GM23338 (cell line): Measurements from ENCODE around the gene IQCM. TPM values are rescaled to one million over a fixed set of nuclear protein-coding genes. Genes with fewer than 3 reads are reported as not detected.

Experiments
- ATAC-seq: fragments of 200-7000 bp; cut with Tn5 transposase; 3 replicates; pipeline ENCODE4 v1.9.1; 2020
- DNase-seq: peaks from one replicate; pipeline ENCODE4 v3.0.0-alpha.2; 2015; ENCODE audit warnings: low spot score
- H2AFZ ChIP-seq: fragments of 200-600 bp; sonication (generic); 2 replicates; pipeline ENCODE4 v1.8.0; 2016; ENCODE audit warnings: antibody characterized with exemption, mild to moderate bottlenecking, moderate library complexity
- H3F3A ChIP-seq: fragments of 200-600 bp; sonication (generic); replicated peaks from 2 replicates; pipeline ENCODE4 v1.8.0; 2017; ENCODE audit warnings: antibody characterized with exemption, mixed run types, low read depth
- H3K27ac ChIP-seq: fragments of 200-600 bp; sonication (generic); 2 replicates; pipeline ENCODE4 v1.6.1; 2016; ENCODE audit warnings: low read depth
- H3K27me3 ChIP-seq: fragments of 200-600 bp; sonication (generic); 2 replicates; pipeline ENCODE4 v1.8.0; 2016; ENCODE audit warnings: mild to moderate bottlenecking, mixed run types, moderate library complexity; ENCODE audit not compliant: insufficient read depth
- H3K36me3 ChIP-seq: fragments of 200-600 bp; sonication (generic); 2 replicates; pipeline ENCODE4 v1.8.0; 2016; ENCODE audit warnings: mild to moderate bottlenecking; ENCODE audit not compliant: insufficient read depth
- H3K4me1 ChIP-seq: fragments of 200-600 bp; sonication (generic); 2 replicates; pipeline ENCODE4 v1.8.0; 2016; ENCODE audit warnings: mild to moderate bottlenecking, moderate library complexity; ENCODE audit not compliant: insufficient read depth
- H3K4me2 ChIP-seq: fragments of 200-600 bp; sonication (generic); 2 replicates; pipeline ENCODE4 v1.7.1; 2017; ENCODE audit warnings: mixed run types
- H3K4me3 ChIP-seq: fragments of 200-600 bp; sonication (generic); 2 replicates; pipeline ENCODE4 v1.6.1; 2016; ENCODE audit warnings: mixed run types
- H3K79me2 ChIP-seq: fragments of 200-600 bp; sonication (generic); replicated peaks from 2 replicates; pipeline ENCODE4 v1.8.0; 2017; ENCODE audit warnings: mild to moderate bottlenecking; ENCODE audit not compliant: insufficient read depth
- H3K9me2 ChIP-seq: fragments of 200-600 bp; sonication (generic); 2 replicates; pipeline ENCODE4 v1.8.0; 2017; ENCODE audit not compliant: insufficient read depth
- H4K20me1 ChIP-seq: fragments of 200-600 bp; sonication (generic); replicated peaks from 2 replicates; pipeline ENCODE4 v1.8.0; 2017; ENCODE audit warnings: mild to moderate bottlenecking; ENCODE audit not compliant: insufficient read depth
- H3K27ac Mint-ChIP-seq: 2 replicates; pipeline ENCODE4 v1.8.0; 2020; ENCODE audit warnings: inconsistent platforms, mild to moderate bottlenecking, moderate library complexity, mixed read lengths
- H3K27me3 Mint-ChIP-seq: 3 replicates; pipeline ENCODE4 v1.8.0; 2022; ENCODE audit warnings: low read depth, mild to moderate bottlenecking, moderate library complexity, mixed read lengths, inconsistent platforms; ENCODE audit not compliant: insufficient read depth, poor library complexity
- H3K36me3 Mint-ChIP-seq: 3 replicates; pipeline ENCODE4 v1.8.0; 2021; ENCODE audit warnings: low read depth, mild to moderate bottlenecking, inconsistent platforms, moderate library complexity, mixed read lengths
- H3K4me1 Mint-ChIP-seq: 3 replicates; pipeline ENCODE4 v1.8.0; 2020; ENCODE audit warnings: mild to moderate bottlenecking, inconsistent platforms, mixed read lengths
- H3K4me3 Mint-ChIP-seq: 3 replicates; pipeline ENCODE4 v1.8.0; 2021; ENCODE audit warnings: moderate library complexity, mild to moderate bottlenecking, inconsistent platforms, mixed read lengths
- H3K9me3 Mint-ChIP-seq: 3 replicates; pipeline ENCODE4 v1.8.0; 2020; ENCODE audit warnings: moderate library complexity, mild to moderate bottlenecking, inconsistent platforms, mixed read lengths
- CREB1 ChIP-seq: fragments of 250-450 bp; sonication (Bioruptor Pico); IDR thresholded peaks from 2 replicates; pipeline ENCODE4 v1.5.0; 2020; ENCODE audit warnings: low read depth, mild to moderate bottlenecking, moderate library complexity
- CTCF ChIP-seq, 2 experiments: fragments of 200-600 bp in 1 of 2; sonication (generic) in 1 of 2; conservative IDR thresholded peaks; 2 replicates each; pipeline versions ENCODE4 v1.5.1 to v1.6.1; 2016 to 2017; ENCODE audit warnings: antibody characterized with exemption in 2 of 2, low read depth in 2 of 2, mild to moderate bottlenecking in 2 of 2, moderate library complexity in 1 of 2
- ETS1 ChIP-seq: IDR thresholded peaks from 2 replicates; pipeline ENCODE4 v1.6.1; 2016; ENCODE audit warnings: antibody characterized with exemption
- EZH2 ChIP-seq: fragments of 200-600 bp; sonication (generic); IDR thresholded peaks from one replicate; pipeline ENCODE4 v1.8.0; 2017; ENCODE audit warnings: antibody characterized with exemption, mild to moderate bottlenecking, low read depth; ENCODE audit not compliant: unreplicated experiment
- EZH2phosphoT487 ChIP-seq: fragments of 200-600 bp; sonication (generic); IDR thresholded peaks from one replicate; pipeline ENCODE4 v1.8.1; 2018; ENCODE audit warnings: antibody characterized with exemption; ENCODE audit not compliant: unreplicated experiment
- JUNB ChIP-seq: IDR thresholded peaks from one replicate; pipeline ENCODE4 v1.6.1; 2016; ENCODE audit warnings: antibody characterized with exemption; ENCODE audit not compliant: unreplicated experiment
- NANOG ChIP-seq: IDR thresholded peaks from 2 replicates; pipeline ENCODE4 v1.6.1; 2016; ENCODE audit warnings: antibody characterized with exemption, borderline replicate concordance
- POLR2AphosphoS5 ChIP-seq: IDR thresholded peaks from 2 replicates; pipeline ENCODE4 v1.6.1; 2016; ENCODE audit warnings: antibody characterized with exemption, low read depth
- STAT1 ChIP-seq: IDR thresholded peaks from one replicate; pipeline ENCODE4 v1.6.1; 2016; ENCODE audit warnings: antibody characterized with exemption; ENCODE audit not compliant: unreplicated experiment
- ZNF114 ChIP-seq: fragments of 250-450 bp; sonication (Bioruptor Pico); IDR thresholded peaks from 2 replicates; pipeline ENCODE4 v1.5.0; 2020; ENCODE audit warnings: mild to moderate bottlenecking, moderate library complexity
- ZNF331 ChIP-seq: fragments of 250-450 bp; sonication (Bioruptor Pico); IDR thresholded peaks from 2 replicates; pipeline ENCODE4 v1.5.0; 2020; ENCODE audit warnings: low read depth, mild to moderate bottlenecking, moderate library complexity
- polyA plus RNA-seq: library from polyadenylated mRNA; unstranded; fragments of >200 nt; fragmentation: Nextera tagmentation; extraction: Ambion mirVana; gene quantifications from 2 replicates; pipeline ENCODE4 v1.2.1, GENCODE V29; 2016
- total RNA-seq: library from RNA; depleted of rRNA; stranded (reverse); fragments of >200 nt; shearing (Covaris generic); gene quantifications from 2 replicates; pipeline ENCODE4 v1.2.3, GENCODE V29; 2014
- TF ChIP-seq, protein P1 (sequence below): fragments of 250-450 bp; sonication (Bioruptor Pico); IDR thresholded peaks from 2 replicates; pipeline ENCODE4 v1.5.0; 2020; ENCODE audit warnings: mild to moderate bottlenecking, moderate library complexity
- TF ChIP-seq, protein P2 (sequence below): IDR thresholded peaks from one replicate; pipeline ENCODE4 v1.6.1; 2018; ENCODE audit warnings: antibody characterized with exemption; ENCODE audit not compliant: unreplicated experiment

Gene IQCM
- total and polyA plus RNA-seq, 2 experiments from 2014 or later = not detected

- H3K4me3 ChIP-seq = no peak overlapping the region
- no peaks in the 10 kb centered on the region for H3K36me3 Mint-ChIP-seq
- H3F3A ChIP-seq = no peaks in the 10 kb centered on the region
- H2AFZ ChIP-seq = no peak overlapping the region
- H3K9me3 Mint-ChIP-seq = no peaks in the 10 kb centered on the region; the same call in 1 of the 3 replicates
- H3K9me2 ChIP-seq = no peaks in the 10 kb centered on the region; the same call in 1 of the 2 replicates
- H3K4me1 ChIP-seq = no peaks in the 10 kb centered on the region
- no peaks in the 10 kb centered on the region for H3K27me3 Mint-ChIP-seq
- H3K79me2 ChIP-seq = no peaks in the 10 kb centered on the region
- H4K20me1 ChIP-seq = no peaks in the 10 kb centered on the region
- TF ChIP-seq CTCF (conservative IDR thresholded peaks at IDR 0.05; ENCODE audit: low read depth in 2 of 2) (no peak), NANOG (no peak), EZH2 (no peak), ETS1 (no peak), STAT1 (no peak), ZNF331 (CRISPR knock-in tag) (no peak), ZNF114 (CRISPR knock-in tag) (no peak), POLR2AphosphoS5 (no peak), JUNB (no peak), CREB1 (no peak), EZH2phosphoT487 (no peak)
- TF ChIP-seq, protein P1, sequence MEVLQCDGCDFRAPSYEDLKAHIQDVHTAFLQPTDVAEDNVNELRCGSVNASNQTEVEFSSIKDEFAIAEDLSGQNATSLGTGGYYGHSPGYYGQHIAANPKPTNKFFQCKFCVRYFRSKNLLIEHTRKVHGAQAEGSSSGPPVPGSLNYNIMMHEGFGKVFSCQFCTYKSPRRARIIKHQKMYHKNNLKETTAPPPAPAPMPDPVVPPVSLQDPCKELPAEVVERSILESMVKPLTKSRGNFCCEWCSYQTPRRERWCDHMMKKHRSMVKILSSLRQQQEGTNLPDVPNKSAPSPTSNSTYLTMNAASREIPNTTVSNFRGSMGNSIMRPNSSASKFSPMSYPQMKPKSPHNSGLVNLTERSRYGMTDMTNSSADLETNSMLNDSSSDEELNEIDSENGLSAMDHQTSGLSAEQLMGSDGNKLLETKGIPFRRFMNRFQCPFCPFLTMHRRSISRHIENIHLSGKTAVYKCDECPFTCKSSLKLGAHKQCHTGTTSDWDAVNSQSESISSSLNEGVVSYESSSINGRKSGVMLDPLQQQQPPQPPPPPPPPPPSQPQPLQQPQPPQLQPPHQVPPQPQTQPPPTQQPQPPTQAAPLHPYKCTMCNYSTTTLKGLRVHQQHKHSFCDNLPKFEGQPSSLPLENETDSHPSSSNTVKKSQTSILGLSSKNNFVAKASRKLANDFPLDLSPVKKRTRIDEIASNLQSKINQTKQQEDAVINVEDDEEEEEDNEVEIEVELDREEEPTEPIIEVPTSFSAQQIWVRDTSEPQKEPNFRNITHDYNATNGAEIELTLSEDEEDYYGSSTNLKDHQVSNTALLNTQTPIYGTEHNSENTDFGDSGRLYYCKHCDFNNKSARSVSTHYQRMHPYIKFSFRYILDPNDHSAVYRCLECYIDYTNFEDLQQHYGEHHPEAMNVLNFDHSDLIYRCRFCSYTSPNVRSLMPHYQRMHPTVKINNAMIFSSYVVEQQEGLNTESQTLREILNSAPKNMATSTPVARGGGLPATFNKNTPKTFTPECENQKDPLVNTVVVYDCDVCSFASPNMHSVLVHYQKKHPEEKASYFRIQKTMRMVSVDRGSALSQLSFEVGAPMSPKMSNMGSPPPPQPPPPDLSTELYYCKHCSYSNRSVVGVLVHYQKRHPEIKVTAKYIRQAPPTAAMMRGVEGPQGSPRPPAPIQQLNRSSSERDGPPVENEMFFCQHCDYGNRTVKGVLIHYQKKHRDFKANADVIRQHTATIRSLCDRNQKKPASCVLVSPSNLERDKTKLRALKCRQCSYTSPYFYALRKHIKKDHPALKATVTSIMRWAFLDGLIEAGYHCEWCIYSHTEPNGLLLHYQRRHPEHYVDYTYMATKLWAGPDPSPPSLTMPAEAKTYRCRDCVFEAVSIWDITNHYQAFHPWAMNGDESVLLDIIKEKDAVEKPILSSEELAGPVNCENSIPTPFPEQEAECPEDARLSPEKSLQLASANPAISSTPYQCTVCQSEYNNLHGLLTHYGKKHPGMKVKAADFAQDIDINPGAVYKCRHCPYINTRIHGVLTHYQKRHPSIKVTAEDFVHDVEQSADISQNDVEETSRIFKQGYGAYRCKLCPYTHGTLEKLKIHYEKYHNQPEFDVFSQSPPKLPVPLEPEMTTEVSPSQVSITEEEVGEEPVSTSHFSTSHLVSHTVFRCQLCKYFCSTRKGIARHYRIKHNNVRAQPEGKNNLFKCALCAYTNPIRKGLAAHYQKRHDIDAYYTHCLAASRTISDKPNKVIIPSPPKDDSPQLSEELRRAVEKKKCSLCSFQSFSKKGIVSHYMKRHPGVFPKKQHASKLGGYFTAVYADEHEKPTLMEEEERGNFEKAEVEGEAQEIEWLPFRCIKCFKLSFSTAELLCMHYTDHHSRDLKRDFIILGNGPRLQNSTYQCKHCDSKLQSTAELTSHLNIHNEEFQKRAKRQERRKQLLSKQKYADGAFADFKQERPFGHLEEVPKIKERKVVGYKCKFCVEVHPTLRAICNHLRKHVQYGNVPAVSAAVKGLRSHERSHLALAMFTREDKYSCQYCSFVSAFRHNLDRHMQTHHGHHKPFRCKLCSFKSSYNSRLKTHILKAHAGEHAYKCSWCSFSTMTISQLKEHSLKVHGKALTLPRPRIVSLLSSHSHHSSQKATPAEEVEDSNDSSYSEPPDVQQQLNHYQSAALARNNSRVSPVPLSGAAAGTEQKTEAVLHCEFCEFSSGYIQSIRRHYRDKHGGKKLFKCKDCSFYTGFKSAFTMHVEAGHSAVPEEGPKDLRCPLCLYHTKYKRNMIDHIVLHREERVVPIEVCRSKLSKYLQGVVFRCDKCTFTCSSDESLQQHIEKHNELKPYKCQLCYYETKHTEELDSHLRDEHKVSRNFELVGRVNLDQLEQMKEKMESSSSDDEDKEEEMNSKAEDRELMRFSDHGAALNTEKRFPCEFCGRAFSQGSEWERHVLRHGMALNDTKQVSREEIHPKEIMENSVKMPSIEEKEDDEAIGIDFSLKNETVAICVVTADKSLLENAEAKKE = no peak
- TF ChIP-seq, protein P2, sequence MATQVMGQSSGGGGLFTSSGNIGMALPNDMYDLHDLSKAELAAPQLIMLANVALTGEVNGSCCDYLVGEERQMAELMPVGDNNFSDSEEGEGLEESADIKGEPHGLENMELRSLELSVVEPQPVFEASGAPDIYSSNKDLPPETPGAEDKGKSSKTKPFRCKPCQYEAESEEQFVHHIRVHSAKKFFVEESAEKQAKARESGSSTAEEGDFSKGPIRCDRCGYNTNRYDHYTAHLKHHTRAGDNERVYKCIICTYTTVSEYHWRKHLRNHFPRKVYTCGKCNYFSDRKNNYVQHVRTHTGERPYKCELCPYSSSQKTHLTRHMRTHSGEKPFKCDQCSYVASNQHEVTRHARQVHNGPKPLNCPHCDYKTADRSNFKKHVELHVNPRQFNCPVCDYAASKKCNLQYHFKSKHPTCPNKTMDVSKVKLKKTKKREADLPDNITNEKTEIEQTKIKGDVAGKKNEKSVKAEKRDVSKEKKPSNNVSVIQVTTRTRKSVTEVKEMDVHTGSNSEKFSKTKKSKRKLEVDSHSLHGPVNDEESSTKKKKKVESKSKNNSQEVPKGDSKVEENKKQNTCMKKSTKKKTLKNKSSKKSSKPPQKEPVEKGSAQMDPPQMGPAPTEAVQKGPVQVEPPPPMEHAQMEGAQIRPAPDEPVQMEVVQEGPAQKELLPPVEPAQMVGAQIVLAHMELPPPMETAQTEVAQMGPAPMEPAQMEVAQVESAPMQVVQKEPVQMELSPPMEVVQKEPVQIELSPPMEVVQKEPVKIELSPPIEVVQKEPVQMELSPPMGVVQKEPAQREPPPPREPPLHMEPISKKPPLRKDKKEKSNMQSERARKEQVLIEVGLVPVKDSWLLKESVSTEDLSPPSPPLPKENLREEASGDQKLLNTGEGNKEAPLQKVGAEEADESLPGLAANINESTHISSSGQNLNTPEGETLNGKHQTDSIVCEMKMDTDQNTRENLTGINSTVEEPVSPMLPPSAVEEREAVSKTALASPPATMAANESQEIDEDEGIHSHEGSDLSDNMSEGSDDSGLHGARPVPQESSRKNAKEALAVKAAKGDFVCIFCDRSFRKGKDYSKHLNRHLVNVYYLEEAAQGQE = no peak
- no peak overlapping the region for H3K27ac Mint-ChIP-seq
- DNase-seq = no peak
- no peak overlapping the region for H3K4me3 Mint-ChIP-seq
- no peak overlapping the region for H3K27ac ChIP-seq
- no peak overlapping the region for H3K4me2 ChIP-seq
- no peaks in the 10 kb centered on the region for H3K4me1 Mint-ChIP-seq
- H3K36me3 ChIP-seq = no peaks in the 10 kb centered on the region
- no peaks in the 10 kb centered on the region for H3K27me3 ChIP-seq
- no peak for ATAC-seq
Measured at GRCh38 chr4:149534779-149535178, 280.9 kb downstream of the IQCM start.
